Pancreas (tissue), 10 donors: ENCODE measurements around the gene PLCG2. TPM values are rescaled to one million over a fixed set of nuclear protein-coding genes. Genes with fewer than 3 reads are reported as not detected.
A peak's percentile ranks its signal among the peaks of the same experiment; 100 is the strongest.

Experiments
- ATAC-seq, 4 donors: fragments of 200-7000 bp; cut with Tn5 transposase; one replicate each; pipeline versions ENCODE4 v1.8.0 to v1.9.1; 2020; ENCODE audit warnings: mild to moderate bottlenecking in 4 of 4, moderate library complexity in 4 of 4
- DNase-seq, 6 donors: peaks; one replicate each; pipeline ENCODE4 v3.0.0-alpha.2; 2020
- FAIRE-seq: peaks from 2 replicates; lab custom pipeline; 2012; peaks lifted over from hg19 to GRCh38; lab: Jason Lieb, UNC
- H3K27ac ChIP-seq, 4 donors: fragments of 200-600 bp; sonication (generic); 1 replicate in 3 of 4; 2 replicates in 1 of 4; pipeline versions ENCODE4 v1.5.0 to v1.8.0; 2020
- H3K27me3 ChIP-seq, 4 donors: fragments of 200-600 bp; one replicate each; pipeline ENCODE4 v1.8.0; 2021
- H3K36me3 ChIP-seq, 3 donors: fragments of 200-600 bp; sonication (generic) in 1 of 3; one replicate each; pipeline versions ENCODE4 v1.5.0 to v1.8.0; 2020 to 2021
- H3K4me1 ChIP-seq, 3 donors: fragments of 200-600 bp; one replicate each; pipeline ENCODE4 v1.8.0; 2021
- H3K4me3 ChIP-seq, 4 donors: fragments of 200-600 bp; sonication (generic) in 2 of 4; one replicate each; pipeline versions ENCODE4 v1.5.0 to v1.8.0; 2020 to 2021
- H3K9me3 ChIP-seq, 4 donors: fragments of 200-600 bp; one replicate each; pipeline ENCODE4 v1.8.0; 2021
- WGBS, 2 donors: extraction: QIAGEN DNeasy Blood & Tissue Kit; methylation state at CpG; one replicate each; pipeline ENCODE4 v1.1.7; 2013; 5-methylcytosine and 5-hydroxymethylcytosine counted together
- intact Hi-C, 3 donors: fragments of 100-400 bp; cut with DNase I; formaldehyde crosslinking; loops; one replicate each; pipeline versions ENCODE4 v1.11.1 to v1.14.2; 2022
- polyA plus RNA-seq, 2 donors: library from polyadenylated mRNA; stranded (reverse); fragments of 200-250 nt; gene quantifications; one replicate each; pipeline ENCODE4 v1.2.3, GENCODE V29; 2013
- total RNA-seq, 6 donors: library from RNA; stranded (reverse); fragmentation: NEBNext Ultra II Directional in 4 of 6; extraction: Animal tissue kit (Norgen Biotek cat#: 25700) in 4 of 6; gene quantifications; one replicate each; pipeline versions ENCODE4 v1.2.1 to v1.2.4, GENCODE V29; 2021 to 2023
- TF ChIP-seq, protein P1 (sequence below), 4 donors: fragments of 200-600 bp; sonication (generic) in 3 of 4; IDR thresholded peaks; one replicate each; pipeline versions ENCODE4 v1.5.0 to v1.8.0; 2021; ENCODE audit warnings: antibody characterized with exemption in 4 of 4
- donor health status: healthy with polysubstance abuse.
- donor health status: DM: no; HTN: no; CAD: no; lungs with moderate emphysema.
- donor health status: DM: no; HTN: no; CAD: no.
- donor health status: control.
- donor health status: control.
- donor health status: Bipolar disorder and iron deficiency.
- donor health status: DM: yes; HTN: yes; CAD: no.
- donor health status: DM: no; HTN: no; CAD: no.
- donor health status: DM: no; HTN: no; CAD: no.
- donor health status: DM: yes; HTN: yes; CAD: no.

Gene PLCG2
- total and polyA plus RNA-seq, 8 donors = 3.7 to 23.6 (median 8.0) TPM

DNA sequence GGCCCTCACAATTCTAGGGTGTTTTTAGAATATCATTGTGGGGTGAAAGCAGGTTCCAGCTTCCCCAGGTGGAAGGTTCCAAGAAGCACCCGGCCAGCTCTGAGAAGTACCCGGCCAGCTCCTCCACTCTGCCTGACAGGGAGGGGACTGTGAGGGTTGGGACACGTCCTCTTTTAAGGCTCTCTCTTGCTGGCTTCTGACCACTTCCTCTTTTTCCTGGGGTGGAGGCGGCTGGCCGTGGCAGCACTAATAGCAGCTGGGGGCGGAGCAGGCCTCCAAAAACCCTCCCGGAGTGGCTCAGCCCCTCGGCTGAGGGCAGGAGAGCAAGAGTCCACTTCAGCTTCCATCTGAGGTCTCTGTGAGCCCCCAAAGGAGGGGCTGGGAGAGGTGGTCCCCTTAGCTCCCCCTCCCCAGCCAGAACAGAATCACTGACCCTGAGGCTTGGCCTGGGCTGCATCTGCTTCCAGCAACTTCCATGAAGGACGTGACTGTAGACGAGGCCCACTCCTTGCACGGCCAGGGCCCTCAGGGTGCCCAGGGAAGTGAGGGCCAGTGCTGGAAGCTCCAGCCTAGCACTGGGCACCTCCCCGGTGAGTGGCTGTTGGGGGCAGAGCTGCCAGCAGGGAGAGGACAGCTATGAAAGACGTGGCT is 26.7 kb upstream of the PLCG2 start:
- TF ChIP-seq, protein P1, sequence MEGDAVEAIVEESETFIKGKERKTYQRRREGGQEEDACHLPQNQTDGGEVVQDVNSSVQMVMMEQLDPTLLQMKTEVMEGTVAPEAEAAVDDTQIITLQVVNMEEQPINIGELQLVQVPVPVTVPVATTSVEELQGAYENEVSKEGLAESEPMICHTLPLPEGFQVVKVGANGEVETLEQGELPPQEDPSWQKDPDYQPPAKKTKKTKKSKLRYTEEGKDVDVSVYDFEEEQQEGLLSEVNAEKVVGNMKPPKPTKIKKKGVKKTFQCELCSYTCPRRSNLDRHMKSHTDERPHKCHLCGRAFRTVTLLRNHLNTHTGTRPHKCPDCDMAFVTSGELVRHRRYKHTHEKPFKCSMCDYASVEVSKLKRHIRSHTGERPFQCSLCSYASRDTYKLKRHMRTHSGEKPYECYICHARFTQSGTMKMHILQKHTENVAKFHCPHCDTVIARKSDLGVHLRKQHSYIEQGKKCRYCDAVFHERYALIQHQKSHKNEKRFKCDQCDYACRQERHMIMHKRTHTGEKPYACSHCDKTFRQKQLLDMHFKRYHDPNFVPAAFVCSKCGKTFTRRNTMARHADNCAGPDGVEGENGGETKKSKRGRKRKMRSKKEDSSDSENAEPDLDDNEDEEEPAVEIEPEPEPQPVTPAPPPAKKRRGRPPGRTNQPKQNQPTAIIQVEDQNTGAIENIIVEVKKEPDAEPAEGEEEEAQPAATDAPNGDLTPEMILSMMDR (IDR thresholded peaks at IDR 0.05) = no peak
- no peaks in the 10 kb centered on the region for H3K27me3 ChIP-seq
- H3K36me3 ChIP-seq = no peaks in the 10 kb centered on the region
- peak in 1 of 6 donors; percentile 58 for DNase-seq
- no peak for FAIRE-seq
- H3K4me1 ChIP-seq = no peaks in the 10 kb centered on the region
- WGBS, 2 donors = 75 to 82% methylated on average over 13 of the region's 13 CpGs
- peak overlapping the region in 2 of 4 donors; percentile 23 to 61 for H3K27ac ChIP-seq
- ATAC-seq = peak in 3 of 4 donors; percentile 58 to 90 (median 82)
- intact Hi-C loops = no loop called here
- H3K9me3 ChIP-seq = no peaks in the 10 kb centered on the region
- H3K4me3 ChIP-seq = no peak overlapping the region

DNA sequence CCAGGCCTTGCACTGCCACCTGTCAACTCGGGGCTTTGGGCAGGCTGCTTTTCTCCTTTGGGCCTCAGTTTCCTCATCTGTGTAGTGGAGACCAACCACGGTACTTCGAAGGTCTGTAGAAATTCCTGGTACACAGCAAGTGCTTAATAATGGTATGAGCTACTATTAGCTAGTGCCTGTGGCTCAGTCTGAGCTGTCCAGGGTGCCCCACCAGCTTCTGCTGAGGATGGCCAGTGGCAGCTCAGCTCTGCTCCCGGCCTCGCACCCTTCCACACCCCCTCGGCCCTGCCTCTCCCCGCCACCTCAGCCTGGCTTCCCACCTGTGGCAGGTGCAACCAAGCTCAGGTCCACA is 26.2 kb upstream of the PLCG2 start:
- FAIRE-seq = no peak
- no peaks in the 10 kb centered on the region for H3K9me3 ChIP-seq
- H3K4me3 ChIP-seq = no peak overlapping the region
- no peaks in the 10 kb centered on the region for H3K36me3 ChIP-seq
- no peaks in the 10 kb centered on the region for H3K4me1 ChIP-seq
- ATAC-seq = no peak
- H3K27me3 ChIP-seq = no peaks in the 10 kb centered on the region
- peak overlapping the region in 2 of 4 donors; percentile 23 to 61 for H3K27ac ChIP-seq
- intact Hi-C loops = no loop called here
- 91 to 94% methylated on average over 7 of the region's 7 CpGs for WGBS, 2 donors
- no peak for DNase-seq
- TF ChIP-seq, protein P1 (IDR thresholded peaks at IDR 0.05) = no peak

DNA sequence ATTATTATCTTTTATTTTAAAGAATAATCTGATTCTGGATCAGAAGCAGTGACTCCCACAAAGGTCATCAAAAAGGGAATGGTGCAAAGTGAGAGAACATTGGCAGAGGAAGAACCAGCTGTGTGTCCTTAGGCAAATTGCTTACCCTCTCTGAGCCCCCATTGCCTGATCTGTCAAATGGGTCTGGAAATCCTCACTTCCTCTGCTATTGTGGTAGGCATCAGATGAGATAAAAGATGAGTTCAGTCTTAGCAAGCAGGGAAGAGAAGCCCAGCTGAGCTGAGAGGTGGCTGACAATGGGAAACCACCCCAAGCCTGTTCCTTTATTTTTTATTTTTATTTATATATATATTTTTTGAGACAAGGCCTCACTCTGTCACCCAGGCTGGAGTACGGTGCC is 24.2 kb upstream of the PLCG2 start:
- no peak for ATAC-seq
- Histone ChIP-seq H3K9me3 (no peaks in the 10 kb centered on the region), H3K36me3 (no peaks in the 10 kb centered on the region), H3K4me3 (no peak overlapping the region), H3K27ac (no peak overlapping the region), H3K4me1 (no peaks in the 10 kb centered on the region), H3K27me3 (no peaks in the 10 kb centered on the region)
- intact Hi-C loops = no loop called here
- WGBS, 2 donors = 88 to 100% methylated on average over 1 of the region's 1 CpG
- FAIRE-seq = no peak
- DNase-seq = no peak
- TF ChIP-seq, protein P1 (IDR thresholded peaks at IDR 0.05) = no peak

DNA sequence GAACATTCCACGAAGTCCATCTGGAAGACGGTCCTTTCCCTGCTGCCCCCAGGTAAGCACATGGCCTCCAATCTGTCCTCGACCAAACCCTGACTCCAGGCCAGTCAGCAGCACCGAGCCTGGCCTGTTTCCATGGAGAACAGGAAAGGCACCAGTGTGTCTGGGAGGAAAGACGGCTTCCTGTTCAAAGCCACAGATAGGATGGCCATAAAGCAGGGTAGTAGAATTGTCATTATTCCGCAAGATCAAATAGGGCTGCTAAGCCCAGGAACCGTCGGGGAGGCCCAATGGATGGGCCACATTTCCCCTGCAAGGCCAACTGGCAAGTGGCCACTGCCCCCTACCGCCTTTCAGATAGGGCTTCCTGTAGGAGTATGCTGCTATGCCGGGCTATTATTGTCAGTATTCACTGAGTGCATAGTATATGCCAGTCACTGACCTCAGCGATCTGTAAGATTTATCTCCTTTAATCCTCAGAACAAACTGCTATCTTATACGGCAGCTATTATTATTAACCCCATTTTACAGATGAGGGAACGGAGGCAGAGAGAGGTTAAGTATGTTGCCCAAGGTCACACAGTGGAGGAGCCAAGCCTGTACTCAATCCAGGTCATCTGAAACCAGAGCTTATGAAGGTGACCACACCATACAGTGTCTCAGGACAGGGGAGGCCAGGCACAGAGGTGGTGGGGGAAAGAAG is 23.0 kb upstream of the PLCG2 start:
- WGBS, 2 donors = 80 to 82% methylated on average over 13 of the region's 13 CpGs
- TF ChIP-seq, protein P1 (IDR thresholded peaks at IDR 0.05) = no peak
- H3K4me1 ChIP-seq = no peaks in the 10 kb centered on the region
- peak in 2 of 4 donors; percentile 27 to 36 for ATAC-seq
- no peaks in the 10 kb centered on the region for H3K36me3 ChIP-seq
- intact Hi-C loops = no loop called here
- DNase-seq = no peak
- no peaks in the 10 kb centered on the region for H3K9me3 ChIP-seq
- H3K4me3 ChIP-seq = no peak overlapping the region
- H3K27me3 ChIP-seq = no peaks in the 10 kb centered on the region
- FAIRE-seq = no peak
- H3K27ac ChIP-seq = no peak overlapping the region
